Psoas muscle (tissue), 8 donors: Measurements from ENCODE around the gene PTPRO. TPM values are rescaled to one million over a fixed set of nuclear protein-coding genes. Genes with fewer than 3 reads are reported as not detected.

Source experiments
- ATAC-seq, 4 donors: fragments of 200-7000 bp; cut with Tn5 transposase; one replicate each; pipeline ENCODE4 v1.9.1; 2020; ENCODE audit warnings: moderate library complexity in 3 of 4, mild to moderate bottlenecking in 2 of 4
- DNase-seq, 2 donors: peaks; one replicate each; pipeline ENCODE4 v3.0.0-alpha.2; 2020
- H3K27ac ChIP-seq: fragments of 200-600 bp; one replicate; pipeline ENCODE4 v1.8.0; 2022
- H3K27me3 ChIP-seq, 3 donors: fragments of 200-600 bp in 1 of 3; one replicate each; pipeline versions ENCODE4 v1.6.1 to v1.8.0; 2013 to 2022; ENCODE audit warnings: low read length in 2 of 3, mild to moderate bottlenecking in 2 of 3, moderate library complexity in 1 of 3; ENCODE audit not compliant: insufficient read depth in 3 of 3
- H3K36me3 ChIP-seq, 2 donors: fragments of 200-600 bp in 1 of 2; one replicate each; pipeline versions ENCODE4 v1.6.1 to v1.8.0; 2013 to 2022; ENCODE audit warnings: low read depth in 1 of 2, mild to moderate bottlenecking in 1 of 2, moderate library complexity in 1 of 2; ENCODE audit not compliant: insufficient read depth in 1 of 2
- H3K4me1 ChIP-seq: fragments of 200-600 bp; one replicate; pipeline ENCODE4 v1.8.0; 2022
- H3K4me3 ChIP-seq: fragments of 200-600 bp; one replicate; pipeline ENCODE4 v1.8.0; 2022; ENCODE audit warnings: mild to moderate bottlenecking
- H3K9me3 ChIP-seq: fragments of 200-600 bp; one replicate; pipeline ENCODE4 v1.8.0; 2022
- WGBS, 3 donors: extraction: QIAGEN DNeasy Blood & Tissue Kit; methylation state at CpG; one replicate each; pipeline versions ENCODE4 v1.1.6 to v1.1.7; 2013; 5-methylcytosine and 5-hydroxymethylcytosine counted together
- intact Hi-C, 2 donors: fragments of 100-400 bp; cut with DNase I; formaldehyde crosslinking; loops; one replicate each; pipeline versions ENCODE4 v1.11.0 to v1.14.2; 2022
- polyA plus RNA-seq, 3 donors: library from polyadenylated mRNA; stranded (reverse); fragments of 200-250 nt; gene quantifications; one replicate each; pipeline ENCODE4 v1.2.3, GENCODE V29; 2013
- total RNA-seq, 4 donors: library from RNA; stranded (reverse); fragmentation: NEBNext Ultra II Directional in 2 of 4; extraction: Animal tissue kit (Norgen Biotek cat#: 25700) in 2 of 4; gene quantifications; one replicate each; pipeline versions ENCODE4 v1.2.1 to v1.2.4, GENCODE V29; 2021 to 2023
- TF ChIP-seq, protein P1 (sequence below): fragments of 200-600 bp; IDR thresholded peaks from one replicate; pipeline ENCODE4 v1.8.0; 2022; ENCODE audit warnings: antibody characterized with exemption
- donor health status: healthy with polysubstance abuse.
- donor health status: DM: no; HTN: no; CAD: no; lungs with moderate emphysema.
- donor health status: Bipolar disorder and iron deficiency.
- donor health status: healthy.
- donor health status: DM: yes; HTN: yes; CAD: no.
- donor health status: DM: no; HTN: no; CAD: no.
- donor health status: DM: no; HTN: no; CAD: no.
- donor health status: DM: yes; HTN: yes; CAD: no.

The PTPRO gene
- total and polyA plus RNA-seq, 7 donors = 0.21 to 2.3 (median 0.45) TPM

DNA sequence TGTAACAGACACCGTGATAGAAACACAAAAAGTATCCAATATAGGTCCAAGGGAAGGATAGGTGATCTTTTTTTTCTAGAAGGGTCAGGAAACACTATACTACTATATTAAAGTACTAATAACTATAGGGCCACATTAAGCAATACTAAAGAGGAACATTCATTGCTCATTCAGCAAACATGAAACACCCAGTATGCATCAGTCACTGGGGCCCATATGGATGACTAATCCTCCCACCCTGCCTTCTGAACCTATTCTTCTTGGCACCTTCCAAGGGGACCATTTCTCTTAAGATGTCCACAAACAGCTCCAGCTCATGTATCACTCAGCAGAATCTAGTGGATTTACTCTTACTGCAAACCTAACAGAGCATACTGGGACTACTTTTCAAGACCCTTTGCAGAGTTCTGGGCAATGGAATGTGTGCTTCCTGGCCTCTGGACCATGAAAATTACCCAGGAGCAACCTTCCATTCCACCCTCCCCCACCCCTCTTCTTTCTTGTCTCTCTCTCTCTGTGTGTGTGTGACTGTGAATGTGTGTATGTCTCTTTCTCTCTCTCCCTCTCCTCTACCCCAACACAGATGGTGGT is 279.0 kb downstream of the PTPRO start:
- no peak for ATAC-seq
- peaks cover 16% of the 10 kb centered on the region for H3K4me1 ChIP-seq
- no peaks in the 10 kb centered on the region for H3K9me3 ChIP-seq
- 95 to 100% (median 96%) methylated on average over 1 of the region's 1 CpG for WGBS, 3 donors
- H3K36me3 ChIP-seq = no peaks in the 10 kb centered on the region
- TF ChIP-seq, protein P1, sequence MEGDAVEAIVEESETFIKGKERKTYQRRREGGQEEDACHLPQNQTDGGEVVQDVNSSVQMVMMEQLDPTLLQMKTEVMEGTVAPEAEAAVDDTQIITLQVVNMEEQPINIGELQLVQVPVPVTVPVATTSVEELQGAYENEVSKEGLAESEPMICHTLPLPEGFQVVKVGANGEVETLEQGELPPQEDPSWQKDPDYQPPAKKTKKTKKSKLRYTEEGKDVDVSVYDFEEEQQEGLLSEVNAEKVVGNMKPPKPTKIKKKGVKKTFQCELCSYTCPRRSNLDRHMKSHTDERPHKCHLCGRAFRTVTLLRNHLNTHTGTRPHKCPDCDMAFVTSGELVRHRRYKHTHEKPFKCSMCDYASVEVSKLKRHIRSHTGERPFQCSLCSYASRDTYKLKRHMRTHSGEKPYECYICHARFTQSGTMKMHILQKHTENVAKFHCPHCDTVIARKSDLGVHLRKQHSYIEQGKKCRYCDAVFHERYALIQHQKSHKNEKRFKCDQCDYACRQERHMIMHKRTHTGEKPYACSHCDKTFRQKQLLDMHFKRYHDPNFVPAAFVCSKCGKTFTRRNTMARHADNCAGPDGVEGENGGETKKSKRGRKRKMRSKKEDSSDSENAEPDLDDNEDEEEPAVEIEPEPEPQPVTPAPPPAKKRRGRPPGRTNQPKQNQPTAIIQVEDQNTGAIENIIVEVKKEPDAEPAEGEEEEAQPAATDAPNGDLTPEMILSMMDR = no peak
- DNase-seq = no peak
- H3K27me3 ChIP-seq = no peaks in the 10 kb centered on the region
- no peak overlapping the region for H3K4me3 ChIP-seq
- intact Hi-C loops = no loop called here
- no peak overlapping the region for H3K27ac ChIP-seq

DNA sequence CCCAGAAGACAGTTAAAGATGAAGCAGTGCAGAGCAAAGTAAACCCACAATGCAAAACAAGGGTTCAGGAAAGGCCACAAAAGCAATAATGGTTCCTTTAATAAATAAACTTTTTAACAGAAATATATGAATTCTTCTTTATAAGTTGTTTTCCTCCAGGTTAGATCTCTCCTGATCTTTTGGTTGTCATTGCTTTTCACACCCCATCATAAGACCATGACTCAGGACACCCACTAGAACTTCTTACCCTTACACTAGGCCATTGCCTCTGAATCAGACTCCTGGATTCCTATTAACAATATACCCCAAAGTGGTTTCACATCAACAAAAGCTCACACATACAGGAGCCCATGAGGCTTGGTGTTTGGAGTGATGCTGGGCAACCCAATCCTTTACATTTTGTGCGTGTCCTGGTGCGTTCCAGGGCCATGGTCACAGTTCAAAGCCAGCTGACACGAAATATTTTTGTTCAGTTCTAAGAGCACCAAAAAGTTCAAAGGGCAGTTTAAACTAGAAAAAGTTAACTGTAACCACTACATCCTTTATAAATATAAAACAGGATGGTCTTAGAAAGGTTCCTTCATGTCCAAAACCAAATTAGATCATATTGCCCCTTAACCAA is 279.9 kb downstream of the PTPRO start:
- H3K4me1 ChIP-seq = peaks cover 16% of the 10 kb centered on the region
- H3K9me3 ChIP-seq = no peaks in the 10 kb centered on the region
- 92 to 96% (median 96%) methylated on average over 3 of the region's 3 CpGs for WGBS, 3 donors
- no peak for ATAC-seq
- H3K36me3 ChIP-seq = no peaks in the 10 kb centered on the region
- no peak for DNase-seq
- no peak overlapping the region for H3K4me3 ChIP-seq
- intact Hi-C loops = no loop called here
- H3K27me3 ChIP-seq = no peaks in the 10 kb centered on the region
- no peak overlapping the region for H3K27ac ChIP-seq
- TF ChIP-seq, protein P1 = no peak

DNA sequence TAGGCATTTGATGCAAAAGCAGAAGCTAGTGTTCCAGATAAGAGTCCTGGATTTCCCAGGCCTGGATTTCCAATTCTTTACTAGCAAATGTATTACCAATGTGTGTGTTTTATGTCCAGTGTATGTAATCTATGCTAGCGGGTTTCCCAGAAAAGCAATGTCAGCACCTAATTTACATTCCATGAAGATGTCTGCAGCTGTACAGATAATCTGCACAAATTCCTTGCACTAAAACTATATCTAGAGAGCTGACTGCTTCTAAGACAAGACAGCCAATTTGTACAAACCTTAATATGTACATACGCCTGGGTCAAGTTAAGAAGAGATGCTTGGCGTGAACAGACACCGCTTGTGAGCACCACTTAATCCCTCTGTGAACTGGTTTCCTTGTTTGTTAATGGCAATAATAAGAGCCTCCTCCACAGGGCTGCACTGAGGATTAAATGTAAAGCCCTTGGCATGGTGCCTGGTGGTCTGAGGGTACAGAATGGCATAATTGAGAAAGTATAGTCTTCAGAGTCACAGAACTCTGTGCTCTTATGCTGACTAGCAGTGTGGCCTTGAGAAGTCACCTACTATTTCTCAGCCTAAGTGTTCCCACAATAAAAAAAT is 281.3 kb downstream of the PTPRO start:
- no peak overlapping the region for H3K4me3 ChIP-seq
- no peaks in the 10 kb centered on the region for H3K9me3 ChIP-seq
- TF ChIP-seq, protein P1 = no peak
- H3K27me3 ChIP-seq = no peaks in the 10 kb centered on the region
- DNase-seq (no peak), ATAC-seq (no peak)
- no peaks in the 10 kb centered on the region for H3K36me3 ChIP-seq
- no peak overlapping the region for H3K27ac ChIP-seq
- intact Hi-C loops = no loop called here
- 85 to 88% (median 87%) methylated on average over 4 of the region's 4 CpGs for WGBS, 3 donors
- H3K4me1 ChIP-seq = peaks cover 13% of the 10 kb centered on the region

DNA sequence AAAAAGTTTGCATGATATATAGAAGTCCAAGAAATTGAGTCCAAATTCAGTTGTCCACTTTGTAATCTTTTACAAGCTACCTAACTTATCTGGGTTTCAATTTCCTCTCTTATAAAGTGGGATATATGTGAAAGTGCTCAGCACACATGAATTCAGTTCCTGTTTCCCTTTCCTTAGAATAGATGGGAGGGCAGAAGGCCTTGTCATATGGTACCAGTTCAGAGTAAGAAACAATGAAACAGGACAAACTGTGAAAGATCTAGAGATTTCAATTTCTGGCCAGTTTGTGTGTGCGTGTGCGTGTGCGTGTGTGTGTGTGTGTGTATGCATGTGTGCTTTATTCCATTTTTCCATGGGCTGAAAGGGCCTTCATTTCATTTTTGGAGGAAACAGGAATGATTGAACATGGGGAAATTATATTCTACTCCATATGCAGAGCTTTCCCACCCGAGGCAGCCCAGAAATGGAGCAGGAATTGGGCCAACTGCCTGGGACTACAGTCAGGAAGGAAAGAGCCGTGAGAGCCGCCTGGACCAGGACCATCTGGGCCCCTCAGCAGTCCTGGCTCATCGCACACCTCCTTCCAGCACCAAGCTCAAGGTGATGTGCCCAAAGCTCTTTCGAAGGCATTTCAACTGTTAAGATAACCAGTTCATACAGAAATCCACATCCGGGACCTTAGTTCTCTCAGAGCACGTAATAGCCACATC is 283.7 kb downstream of the PTPRO start:
- intact Hi-C loops = no loop called here
- Histone ChIP-seq H3K9me3 (no peaks in the 10 kb centered on the region), H3K4me1 (no peaks in the 10 kb centered on the region), H3K27ac (no peak overlapping the region), H3K27me3 (no peaks in the 10 kb centered on the region), H3K4me3 (no peak overlapping the region), H3K36me3 (no peaks in the 10 kb centered on the region)
- DNase-seq (no peak), ATAC-seq (no peak)
- 68 to 73% (median 73%) methylated on average over 10 of the region's 10 CpGs for WGBS, 3 donors
- TF ChIP-seq, protein P1 = no peak
